Fibroblast of skin of left biceps (primary cell): Measurements from ENCODE around the gene MYL10.
"Not testable (repeated sequence)": the region's sequence is repeated elsewhere in the genome, so short reads cannot be mapped to it uniquely, and the experiment has no call there.

Experiments
- DNase-seq, 2 experiments: peaks; one replicate each; pipeline ENCODE4 v3.0.0-alpha.2; 2013; ENCODE audit warnings: low read depth in 2 of 2

MYL10 gene

DNA sequence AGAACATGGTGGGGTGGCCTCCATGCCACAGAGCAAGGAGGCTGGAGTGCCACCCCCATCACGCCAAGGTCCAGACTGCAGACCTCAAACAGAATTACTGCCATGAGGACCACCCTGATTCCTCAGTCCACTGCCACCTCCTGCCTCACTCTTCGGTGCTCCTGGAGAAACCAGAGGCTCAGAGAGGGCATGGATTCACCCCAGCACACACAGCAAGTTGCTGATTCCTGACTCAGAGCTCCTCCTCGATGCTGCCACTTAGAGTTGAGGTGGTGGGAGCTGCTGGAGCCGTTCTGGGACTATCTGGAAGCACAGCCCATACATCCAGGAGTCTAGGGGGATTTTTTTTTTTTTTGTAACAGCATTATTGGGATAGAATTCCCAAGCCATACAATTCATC, 22.0 kb upstream of the MYL10 start:
- no peak for DNase-seq

- DNase-seq: no peak
These were observed 21.5 kb upstream of the MYL10 start for GRCh38 chr7:101650579-101651081.

GRCh38 chr7:101647876-101648275, 18.8 kb upstream of the MYL10 start:
- not testable (repeated sequence) for DNase-seq

DNA sequence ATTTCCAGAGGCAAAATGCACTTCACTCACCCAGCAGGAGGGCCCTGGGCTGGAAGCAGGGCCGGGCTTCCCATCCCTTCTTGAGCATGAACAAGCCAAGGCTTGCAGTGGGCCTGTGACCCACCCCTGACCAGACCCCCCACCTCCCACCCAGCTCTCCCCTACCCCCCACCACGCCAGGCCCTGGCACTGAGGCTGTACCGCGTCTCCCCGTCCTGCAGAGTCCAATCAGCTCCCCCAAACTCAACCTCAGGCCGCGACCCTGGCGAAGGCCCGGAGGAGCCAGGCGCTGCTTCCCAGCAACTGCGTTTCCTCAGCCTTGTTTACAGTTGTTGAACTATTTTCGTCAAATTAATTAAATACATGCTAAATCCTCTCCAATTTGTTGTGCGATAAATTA, 16.9 kb upstream of the MYL10 start:
- no peak for DNase-seq

- no peak for DNase-seq
These were observed 15.8 kb upstream of the MYL10 start for GRCh38 chr7:101644879-101645278.

DNA sequence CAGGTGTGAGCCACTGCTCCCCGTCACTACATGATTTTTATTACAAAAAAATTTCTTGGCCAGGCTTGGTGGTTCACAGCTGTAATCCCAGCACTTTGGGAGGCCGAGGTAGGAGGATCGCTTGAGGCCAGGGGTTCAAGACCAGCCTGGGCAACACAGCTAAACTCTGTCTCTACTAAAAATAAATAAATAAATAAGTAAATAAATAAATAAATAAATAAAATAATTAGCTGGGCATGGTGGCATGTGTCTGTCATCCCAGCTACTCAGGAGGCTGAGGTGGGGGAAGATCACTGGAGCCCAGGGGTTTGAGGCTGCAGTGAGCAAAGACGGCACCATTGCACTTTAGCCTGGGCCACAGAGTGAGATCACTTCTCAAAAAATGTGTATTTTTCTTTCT, 10.0 kb upstream of the MYL10 start:
- DNase-seq: not testable (repeated sequence)

- DNase-seq: no peak
These were observed 7.9 kb upstream of the MYL10 start for GRCh38 chr7:101636822-101637623.

DNA sequence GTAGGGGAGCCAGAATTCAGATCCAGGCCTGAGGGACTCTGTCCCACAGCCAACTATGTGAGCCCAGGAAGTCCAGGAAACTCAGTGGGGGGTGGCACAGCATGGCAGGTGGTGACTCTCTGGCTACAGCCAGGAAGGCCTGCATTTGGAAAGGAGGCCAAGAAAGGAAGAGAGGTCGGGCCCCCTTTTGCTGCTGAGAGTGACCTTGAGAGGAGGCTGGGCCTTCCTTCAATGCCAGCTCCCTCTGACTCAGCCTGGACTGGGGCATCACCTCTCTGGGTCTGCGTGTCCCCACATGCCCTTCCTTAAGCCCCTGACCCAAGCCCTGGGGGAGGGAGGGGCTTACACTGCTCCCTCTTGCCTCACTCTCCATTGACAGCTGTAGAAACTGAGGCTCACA, 6.4 kb upstream of the MYL10 start:
- no peak for DNase-seq

DNA sequence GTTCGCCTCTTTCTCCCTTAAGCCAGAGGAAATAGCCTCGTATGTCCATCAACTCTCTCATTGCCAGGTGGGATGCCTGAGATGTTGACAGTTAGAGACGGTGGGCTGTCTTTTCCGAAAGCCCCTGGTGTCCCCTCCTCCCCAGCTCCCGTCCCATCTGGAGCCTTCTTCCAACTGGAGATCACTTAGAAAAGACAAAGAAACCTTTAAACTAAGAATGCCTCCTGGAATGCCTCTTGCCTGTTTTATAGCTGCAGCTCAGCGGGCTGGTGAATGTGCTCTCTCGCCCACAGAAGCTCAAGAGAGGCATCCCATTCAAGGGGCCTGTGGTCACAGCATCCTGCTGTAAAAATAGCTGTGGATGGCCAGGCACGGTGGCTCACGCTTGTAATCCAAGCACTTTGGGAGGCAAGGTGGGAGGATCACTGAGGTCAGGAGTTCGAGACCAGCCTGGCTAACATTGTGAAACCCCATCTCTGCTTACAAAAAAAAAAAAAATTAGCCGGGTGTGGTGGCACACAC, 5.2 kb upstream of the MYL10 start:
- DNase-seq: no peak

DNA sequence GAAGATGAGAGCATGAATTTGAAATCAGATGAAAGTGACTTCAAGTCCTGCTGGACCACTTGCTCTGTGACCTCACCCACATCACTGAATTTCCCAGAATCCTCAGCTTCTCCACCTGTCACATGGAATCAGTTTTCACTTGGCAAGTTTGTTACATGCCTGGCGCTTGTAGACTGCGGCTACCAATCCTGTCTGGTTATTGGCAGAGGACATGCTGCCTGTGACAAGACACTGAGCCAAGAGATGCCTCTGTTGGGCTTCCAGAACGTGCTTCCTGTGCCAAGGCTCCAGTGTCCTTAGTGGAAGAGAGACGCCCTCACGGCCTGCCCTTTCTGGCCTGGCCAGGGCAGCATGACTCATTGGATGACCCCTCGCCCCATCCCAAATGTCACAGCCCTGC, 4.4 kb upstream of the MYL10 start:
- DNase-seq: no peak

DNA sequence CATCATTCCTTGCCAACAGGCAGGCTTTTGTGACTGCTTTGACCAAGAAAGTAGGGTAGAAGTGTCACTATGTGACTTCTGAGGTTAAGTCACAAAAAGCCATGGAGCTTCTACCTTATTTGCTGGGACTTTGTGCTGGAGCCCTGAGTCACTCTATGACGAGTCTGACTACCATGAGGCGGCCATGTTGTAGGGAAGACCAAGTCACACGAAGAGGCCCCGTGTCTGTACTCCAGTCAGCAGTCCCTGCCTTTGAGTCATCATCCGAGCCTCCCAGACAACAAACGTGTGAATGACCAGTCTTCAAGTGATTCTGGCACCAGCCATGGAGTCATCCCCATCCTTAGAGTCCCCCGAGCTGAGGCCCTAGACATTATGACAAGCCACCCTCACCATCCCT, 3.5 kb upstream of the MYL10 start:
- no peak for DNase-seq

DNA sequence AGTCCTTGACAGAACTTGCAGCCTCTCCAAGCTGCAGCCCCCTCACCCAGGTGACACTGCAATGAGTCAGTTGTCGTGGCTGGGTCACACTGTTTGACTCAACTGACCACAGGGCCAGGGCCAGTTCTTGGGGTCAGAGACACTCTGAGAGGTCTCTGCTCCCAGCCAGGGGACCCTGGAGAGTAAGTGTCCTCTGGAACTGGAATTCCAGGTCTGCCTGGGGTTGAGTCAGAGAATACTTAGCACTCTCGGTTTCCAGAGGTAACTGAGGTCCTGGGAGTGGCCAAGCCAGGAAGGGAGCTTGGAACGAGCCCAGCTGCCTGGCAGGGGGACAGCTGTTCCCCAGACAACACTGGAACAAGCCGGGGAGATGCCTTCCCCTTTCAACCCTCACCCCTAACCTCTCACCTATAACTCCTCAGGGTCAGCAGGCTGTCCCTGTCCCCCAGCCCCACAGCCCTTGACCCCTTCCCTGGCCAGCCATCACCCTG, 2.2 kb upstream of the MYL10 start:
- DNase-seq: no peak

DNA sequence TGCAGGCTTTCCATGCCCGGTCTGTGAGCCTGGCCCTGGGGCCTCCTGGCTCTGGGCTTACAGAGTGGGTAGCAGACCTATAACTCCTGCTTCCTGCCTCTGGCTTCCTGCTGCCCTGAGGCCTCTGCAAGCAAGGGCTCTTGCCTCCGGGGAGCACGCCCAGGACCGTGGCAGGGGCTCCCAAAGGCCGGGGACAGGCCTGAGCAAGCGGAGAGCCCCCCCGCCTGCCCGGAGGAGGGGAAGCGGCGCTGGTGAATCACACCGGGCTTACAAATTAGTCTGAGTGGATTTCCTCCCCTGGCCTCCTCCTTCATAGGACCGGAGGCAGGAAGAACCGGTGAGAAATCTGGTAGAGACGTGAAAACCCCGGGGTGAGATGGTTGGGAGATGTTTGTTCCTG, 1.5 kb upstream of the MYL10 start:
- DNase-seq: no peak

- DNase-seq: no peak
These were observed 574 bp downstream of the MYL10 start for GRCh38 chr7:101628522-101628921.

DNA sequence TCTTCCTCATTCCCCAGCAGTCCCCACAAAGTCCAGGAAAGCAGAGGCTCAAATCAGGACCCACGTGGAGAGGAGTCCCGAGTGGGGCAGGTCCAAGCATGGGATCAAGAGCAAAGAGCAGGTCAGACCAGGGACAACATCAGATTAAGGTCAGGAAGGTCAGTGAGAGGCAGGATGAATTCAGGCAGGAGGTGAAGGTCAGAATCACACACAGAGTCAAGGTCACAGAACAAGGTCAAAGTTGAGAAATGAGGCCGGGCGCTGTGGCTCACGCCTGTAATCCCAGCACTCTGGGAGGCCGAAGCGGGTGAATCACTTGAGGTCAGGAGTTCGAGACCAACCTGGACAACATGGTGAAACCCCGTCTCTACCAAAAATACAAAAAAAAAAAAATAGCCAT, 2.3 kb downstream of the MYL10 start:
- DNase-seq: no peak

DNA sequence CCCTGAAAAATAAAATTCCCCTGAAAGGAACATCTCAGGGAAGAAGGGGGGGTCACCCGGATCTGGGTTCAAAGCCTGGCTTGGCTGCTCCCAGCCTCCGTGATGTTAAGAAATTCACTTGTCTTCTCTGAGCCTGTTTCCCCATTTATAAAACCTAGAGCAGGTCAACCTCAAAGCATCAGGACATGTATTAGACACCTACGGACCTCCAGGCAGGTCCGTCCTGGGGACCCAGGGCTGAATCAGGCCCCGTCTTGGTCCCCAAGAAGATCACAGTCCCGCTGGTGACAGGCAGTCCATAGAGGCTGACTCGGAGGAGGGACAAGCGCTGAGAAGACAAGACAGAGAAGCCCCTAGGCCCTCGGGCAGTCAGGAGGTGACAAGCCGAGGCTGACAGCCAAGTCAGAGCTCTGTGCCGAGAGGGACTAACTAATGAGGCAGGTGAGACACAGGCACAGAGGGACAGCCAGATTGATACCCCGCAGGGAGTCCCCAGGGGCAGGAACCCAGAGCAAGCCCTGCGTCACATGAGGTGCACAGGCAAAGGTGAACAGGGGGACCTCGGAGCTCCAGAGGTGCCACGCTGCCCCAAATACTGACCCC, 2.9 kb downstream of the MYL10 start:
- no peak for DNase-seq

GRCh38 chr7:101625031-101625791, 3.9 kb downstream of the MYL10 start:
- no peak for DNase-seq

GRCh38 chr7:101624246-101625001, 4.7 kb downstream of the MYL10 start:
- no peak for DNase-seq

GRCh38 chr7:101622609-101623173, 6.4 kb downstream of the MYL10 start:
- DNase-seq: no peak

DNA sequence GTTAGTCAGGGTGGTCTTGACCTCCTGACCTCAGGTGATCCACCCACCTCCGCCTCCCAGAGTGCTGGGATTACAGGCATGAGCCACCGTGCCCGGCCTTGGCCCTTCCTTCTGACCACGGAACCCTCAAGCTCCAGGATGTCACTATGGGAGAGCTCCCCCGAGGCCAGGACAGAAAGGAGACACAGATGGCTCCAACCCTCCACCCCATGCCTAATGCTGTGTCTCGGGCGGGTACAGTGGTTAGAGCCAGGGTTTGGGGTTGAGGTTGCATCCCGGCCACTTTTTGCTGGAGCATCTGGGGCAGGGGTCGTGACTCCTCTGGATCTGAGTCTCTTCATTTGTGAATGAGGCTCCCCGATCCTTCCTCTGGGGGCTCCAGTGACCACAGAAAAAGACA, 8.1 kb downstream of the MYL10 start:
- DNase-seq: no peak

DNA sequence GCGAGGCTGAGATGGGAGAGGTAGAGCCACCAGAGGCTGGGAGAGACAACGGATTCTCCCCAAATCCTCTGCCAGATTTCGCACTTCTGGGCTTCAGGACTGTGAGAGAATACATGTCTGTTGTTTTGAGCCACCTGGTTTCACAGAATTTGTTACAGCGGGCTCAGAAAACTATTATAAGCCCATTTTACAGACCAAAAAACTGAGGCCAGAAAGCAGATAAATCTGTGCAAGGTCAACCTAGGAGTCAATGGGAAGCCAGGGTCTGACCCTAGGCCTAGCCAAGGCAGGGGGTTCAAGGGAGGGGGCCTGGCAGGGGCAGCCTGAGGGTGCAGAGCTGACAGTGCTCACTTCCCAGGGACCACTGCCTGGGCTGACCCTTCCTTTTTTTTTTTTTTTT, 8.7 kb downstream of the MYL10 start:
- DNase-seq: no peak
